ENCODE results near the gene NRDC.
"Not testable (repeated sequence)": the region's sequence is repeated elsewhere in the genome, so short reads cannot be mapped to it uniquely, and the experiment has no call there.

Gene NRDC

DNA sequence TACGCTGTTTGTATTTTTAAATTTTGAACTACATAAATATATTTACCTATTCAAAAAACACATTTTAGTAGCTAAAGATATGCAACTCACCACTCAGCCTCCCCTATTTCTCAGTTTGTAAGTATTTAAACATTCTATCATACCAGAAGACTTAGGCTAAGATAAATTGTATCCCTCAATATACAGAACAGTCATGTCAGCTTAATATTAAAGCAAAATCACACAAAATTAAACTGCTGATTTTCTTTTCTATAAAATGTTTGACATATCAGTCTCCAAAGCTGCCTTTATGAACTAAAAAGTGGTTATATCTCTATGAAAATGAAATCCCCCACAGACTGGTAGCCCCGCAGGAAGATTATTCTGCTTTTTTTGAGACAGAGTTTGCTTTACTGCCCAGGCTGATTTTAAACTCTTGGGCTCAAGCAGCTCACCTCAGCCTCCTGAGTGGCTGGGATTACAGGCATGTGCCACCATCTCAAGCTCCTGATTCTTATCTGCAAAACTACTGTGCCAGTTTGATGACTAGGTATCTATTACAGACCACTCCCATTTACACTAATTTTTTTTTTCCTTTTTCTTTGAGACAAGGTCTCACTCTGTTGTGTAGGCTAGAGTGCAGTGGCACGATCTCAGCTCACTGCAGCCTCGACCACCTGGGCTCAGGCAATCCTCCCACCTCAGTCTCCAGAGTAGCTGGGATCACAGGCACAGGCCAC is 37.6 kb downstream of the NRDC start:
- no peak for DNase-seq

DNA sequence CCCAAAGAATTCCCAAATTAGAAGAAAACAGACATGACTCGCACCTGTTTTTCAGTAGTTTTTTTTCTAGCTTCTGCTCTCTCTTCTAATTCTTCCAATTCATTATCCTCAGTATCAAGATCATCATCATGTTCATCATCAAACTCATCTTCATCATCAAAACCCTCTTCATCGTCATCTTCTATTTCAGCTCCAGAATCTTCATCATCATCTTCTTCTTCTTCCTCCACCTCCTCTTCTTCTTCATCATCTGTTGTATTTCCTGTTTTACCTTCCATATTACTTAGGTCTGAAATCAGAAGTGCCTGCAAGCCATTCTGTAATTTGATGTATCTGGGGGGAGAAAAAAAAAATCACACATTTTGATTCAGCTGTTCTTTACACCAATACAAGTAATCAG is 38.3 kb downstream of the NRDC start:
- DNase-seq: no peak

DNA sequence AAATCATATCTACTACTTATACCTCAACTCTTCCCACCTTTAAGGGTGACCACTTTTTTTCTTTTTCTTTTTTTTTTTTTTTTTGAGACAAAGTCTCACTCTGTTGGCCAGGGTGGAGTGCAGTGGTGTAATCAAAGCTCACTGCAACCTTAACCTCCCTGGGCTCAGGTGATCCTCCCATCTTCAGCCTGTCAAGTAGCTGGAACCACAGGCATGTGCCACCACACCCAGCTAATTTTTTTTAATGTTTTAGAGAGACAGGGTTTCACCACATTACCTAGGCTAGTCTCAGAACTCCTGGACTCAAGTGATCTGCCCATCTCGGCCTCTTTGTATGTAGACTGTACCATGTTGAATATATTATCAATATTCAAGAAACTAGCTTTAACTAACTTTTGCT is 39.4 kb downstream of the NRDC start:
- no peak for DNase-seq

DNA sequence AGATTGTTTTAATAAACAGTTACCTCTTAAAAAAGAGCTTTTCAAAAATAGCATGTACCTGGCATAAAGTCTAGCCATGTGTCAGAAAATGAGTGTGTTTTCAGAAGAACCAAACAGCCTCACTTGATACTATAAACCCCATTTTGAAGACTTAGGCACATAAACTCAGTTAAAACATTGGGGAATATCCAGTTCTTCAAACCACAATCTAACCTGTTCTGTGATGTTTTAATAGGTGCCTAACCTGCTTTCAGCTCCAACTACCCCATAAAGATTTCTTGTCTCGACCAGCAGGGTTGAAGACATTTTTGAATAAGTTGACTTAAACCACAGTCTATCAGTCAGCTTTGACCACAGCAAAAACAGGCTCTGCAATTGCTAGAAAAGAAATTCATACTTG is 41.3 kb downstream of the NRDC start:
- DNase-seq: no peak

DNA sequence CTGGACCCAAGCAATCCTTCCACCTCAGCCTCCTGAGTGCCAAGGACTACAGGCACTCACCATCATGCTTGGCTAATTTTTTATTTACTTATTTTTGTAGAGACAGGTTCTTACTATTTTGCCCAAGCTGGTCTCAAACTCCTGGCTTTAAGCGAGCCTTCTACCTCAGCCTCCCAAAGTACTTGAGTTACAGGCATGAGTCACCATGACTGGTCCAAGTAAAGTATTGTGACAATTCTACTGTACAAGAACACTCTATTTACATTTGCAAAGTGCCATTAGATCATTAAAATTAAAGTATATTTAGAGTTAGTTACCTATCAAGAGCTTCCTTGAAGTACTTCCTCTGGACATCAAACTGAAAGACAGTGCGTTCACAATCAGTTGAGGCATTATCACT is 44.8 kb downstream of the NRDC start:
- no peak for DNase-seq

DNA sequence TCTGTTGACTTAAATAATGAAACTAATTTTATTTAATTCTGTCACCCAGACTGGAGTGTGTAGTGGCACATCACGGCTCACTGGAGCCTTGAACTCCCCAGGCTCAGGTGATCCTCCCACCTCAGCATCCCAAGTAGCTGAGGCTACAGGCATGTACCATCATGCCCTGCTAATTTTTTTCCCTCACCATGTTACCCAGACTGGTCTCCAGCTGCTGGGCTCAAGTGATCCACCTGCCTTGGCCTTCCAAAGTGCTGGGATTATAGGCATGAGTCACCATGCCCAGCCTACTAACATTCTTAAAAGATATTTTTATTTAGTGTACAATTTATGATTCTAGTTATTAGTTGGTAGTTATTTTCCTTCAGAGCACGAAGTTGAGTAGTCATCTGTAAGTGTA is 49.5 kb downstream of the NRDC start:
- DNase-seq: no peak

DNA sequence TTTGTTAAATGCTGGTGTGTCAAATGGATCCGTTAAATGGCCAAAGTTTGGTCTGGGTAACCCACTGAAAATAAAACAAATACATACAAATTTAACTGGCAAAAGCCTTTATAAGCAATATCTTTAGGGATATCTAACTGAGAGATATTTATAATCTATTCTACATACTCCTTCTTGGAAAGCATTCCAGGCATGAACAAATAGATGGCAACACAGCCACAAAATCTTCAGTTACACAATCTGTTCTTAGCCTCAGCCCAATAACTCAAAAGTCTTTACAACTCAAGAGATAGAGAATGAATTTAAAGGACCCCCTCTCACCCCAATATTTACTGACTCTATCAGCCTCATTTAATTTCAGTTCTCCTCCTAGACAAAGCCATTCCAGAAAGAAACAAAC is 58.7 kb downstream of the NRDC start:
- DNase-seq: no peak

DNA sequence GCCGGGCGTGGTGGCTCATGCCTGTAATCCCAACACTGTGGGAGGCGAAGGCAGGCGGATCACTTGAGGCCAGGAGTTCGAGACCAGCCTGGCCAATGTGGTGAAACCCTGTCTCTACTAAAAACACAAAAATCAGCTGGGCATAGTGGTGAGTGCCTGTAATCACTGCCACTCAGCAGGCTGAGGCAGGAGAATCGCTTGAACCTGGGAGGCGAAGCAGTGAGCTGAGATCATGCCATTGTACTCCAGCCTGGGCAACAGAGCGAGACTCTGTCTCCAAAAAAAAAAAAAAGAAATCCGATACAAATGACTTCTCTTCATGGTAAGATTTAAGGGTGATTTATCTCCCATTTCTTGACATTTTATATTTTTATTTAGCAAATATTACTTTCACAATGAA is 59.5 kb downstream of the NRDC start:
- DNase-seq: not testable (repeated sequence)

DNA sequence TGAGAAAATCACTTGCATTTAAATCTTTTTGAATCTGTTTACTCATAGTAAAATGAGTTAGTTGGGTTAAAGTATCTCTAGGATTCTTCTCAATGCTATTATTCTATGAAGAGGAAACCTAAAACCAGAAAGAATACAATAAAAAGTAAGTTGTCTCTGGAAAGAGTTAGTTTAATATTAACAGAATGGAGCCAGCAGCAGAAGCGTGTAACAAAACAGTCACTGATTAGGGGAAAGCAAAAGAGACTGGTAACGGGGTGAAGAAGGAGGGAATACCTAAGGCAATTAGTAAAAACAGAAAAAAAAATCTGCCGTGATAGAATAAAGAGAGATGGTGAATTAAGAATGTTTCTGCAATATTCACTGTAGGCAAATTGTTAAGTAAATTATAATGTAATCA is 60.0 kb downstream of the NRDC start:
- DNase-seq: no peak

DNA sequence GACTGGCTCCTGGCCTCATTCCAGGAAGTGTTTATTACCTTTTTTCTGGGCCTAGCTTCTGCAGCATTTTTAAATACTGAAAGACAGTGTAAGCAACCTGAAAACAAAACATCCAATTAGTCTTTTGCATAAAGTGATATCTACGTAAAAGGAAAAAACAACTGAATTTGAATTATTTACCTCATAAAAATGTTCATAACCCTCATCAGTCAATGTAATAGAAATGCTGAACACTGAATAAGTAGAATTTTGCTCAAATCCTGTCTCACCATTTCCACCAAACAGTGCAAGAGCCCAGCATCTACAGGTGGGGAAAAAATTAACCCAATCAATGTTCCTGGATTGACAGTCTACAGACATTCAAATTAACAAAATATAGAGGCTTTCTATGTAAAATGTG is 64.0 kb downstream of the NRDC start:
- DNase-seq: no peak

DNA sequence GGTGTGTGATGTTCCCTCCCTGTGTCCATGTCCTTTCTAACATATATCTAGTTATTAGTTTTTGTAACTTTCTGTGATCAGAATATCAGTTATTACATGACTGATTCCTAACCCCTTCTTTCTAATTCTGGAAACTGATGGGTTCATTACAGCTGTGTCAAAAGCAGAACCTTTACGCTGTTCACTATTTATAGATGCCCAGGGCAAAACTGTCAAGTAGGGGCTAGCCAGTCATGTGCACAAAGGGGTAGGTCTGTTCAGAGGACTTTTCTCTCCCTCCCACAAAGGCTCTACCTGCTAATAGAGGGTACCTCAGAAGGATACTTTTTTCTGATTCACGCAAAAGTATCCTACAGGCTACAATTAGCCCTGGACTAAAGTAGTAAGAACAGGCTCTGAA is 79.2 kb downstream of the NRDC start:
- no peak for DNase-seq

DNA sequence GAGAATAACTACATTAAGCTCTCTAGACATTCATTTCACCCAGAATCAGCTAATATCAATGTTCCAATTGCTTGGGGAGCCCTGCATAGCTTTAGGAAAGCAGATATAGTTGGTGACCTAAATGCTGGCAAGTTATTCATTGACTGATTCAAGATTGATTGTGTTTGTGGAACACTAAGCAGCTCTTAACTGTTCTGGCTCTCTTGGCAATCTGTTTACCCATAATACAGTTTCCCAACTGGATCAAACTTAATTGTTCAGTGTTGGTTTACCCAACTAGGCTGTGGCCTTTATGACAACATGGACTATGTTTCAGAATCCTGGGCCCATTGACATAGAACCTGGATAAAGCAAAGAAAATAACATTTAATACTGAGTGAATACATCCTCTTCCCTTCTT is 83.7 kb downstream of the NRDC start:
- DNase-seq: no peak

DNA sequence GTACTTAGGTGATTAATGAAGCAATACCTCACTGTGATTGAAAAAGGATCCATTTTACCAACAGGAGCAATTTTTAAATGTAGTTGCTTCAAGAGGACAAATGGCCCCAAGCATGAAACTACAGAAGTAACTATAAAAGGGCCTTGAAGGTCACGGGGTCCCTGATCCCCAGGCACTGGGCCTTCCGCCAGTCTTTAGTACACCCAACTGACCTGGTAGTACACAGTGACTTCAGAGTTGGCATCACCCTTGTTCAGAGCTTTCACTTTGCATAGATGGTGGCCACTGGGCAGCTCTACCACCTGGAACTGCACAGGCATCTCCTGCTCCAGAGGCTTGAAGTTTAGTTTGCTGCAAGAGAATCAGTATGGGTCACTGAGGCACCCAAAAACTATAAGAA is 84.3 kb downstream of the NRDC start:
- DNase-seq: no peak

DNA sequence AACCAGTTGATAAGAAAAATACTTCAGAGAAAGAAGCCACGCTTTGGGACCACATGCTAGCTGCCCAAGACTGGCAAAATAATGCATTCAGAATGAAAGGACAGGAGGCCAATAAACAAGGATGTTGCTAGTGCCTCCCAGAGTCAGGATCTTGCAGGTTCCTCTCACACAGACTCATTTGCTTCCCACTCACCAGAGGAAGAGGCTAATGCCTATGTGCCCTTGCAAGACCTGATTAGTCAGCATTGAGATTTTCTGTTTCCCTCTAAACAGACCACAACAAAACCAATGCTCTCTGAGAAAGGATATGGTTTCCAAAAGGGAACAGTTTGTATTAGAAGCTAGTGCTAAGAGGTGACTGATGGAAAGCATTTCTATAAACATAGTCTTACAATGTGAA is 85.7 kb downstream of the NRDC start:
- no peak for DNase-seq

DNA sequence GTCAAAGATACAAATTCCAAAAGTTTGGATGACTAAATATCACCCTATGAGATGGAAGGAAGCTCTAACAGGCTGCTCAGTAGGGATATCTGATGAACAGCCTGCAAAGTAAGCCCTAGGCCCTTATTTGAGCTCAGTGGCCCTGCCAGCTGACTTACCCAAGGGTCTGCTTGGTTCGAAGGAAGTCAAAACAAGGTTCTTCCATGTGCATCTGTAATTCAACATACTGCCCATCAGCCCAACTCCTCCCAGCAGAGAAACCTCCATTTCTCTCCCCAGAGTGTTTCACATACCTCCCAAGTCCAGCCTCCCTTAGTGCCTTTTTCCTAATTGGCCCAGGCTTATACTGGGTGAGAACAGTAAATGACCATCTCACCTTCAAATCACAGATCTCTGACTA is 86.6 kb downstream of the NRDC start:
- no peak for DNase-seq

DNA sequence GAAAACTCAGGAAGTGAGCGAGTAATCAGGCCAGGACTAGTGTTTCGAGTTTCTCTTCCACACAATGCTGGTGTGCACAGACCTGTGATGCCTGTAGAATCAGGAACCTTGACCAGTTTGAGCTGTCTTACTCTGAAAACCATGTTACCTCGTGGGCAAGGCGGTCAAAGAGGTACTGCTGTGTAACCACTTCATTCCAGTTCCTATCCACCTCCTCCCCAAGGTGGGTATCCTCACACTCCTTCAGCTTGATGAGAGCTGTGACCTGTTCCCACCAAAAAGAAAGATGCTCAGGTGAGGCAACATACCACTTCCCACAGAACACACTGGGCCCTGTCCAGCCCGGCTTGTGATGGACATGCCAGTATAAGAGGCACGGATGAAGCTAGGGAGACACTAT is 88.1 kb downstream of the NRDC start:
- no peak for DNase-seq

DNA sequence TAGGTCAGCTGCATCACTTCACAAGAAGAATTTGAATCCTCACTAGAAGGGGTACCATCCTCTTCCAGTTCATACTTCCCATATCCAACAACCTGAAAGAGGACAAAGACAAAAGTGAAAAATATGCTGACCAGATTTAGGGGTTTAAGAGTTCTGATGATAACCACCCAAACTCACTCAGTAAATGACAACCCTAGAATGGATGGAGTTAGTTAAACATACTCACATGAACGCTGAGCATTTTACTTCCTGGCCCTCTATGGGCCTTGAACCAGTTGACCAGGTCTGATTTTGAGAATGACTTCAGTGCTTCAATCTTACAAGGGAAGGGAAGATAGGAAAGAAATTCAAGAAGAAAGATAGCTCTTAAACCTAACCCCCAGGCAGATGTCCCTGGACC is 89.2 kb downstream of the NRDC start:
- no peak for DNase-seq

DNA sequence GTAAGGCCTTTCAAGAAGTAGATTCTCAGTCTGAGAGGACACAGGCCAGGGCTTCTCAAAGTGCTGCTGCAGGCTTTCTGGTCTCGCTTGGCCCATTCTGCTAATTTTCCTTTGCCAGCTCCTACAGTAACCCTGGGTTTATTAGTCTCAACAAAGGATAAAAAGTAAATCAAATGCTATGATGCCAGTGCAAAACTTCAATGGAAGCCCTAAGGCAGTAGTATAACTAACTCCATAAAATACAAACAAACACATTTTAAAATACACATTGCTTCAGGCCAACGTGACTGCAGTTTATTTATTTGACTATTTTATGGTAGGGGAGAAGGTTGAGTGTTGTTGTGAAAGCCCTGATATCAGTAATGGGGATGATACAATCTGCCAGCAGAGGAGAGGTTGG is 89.6 kb downstream of the NRDC start:
- DNase-seq: no peak

DNA sequence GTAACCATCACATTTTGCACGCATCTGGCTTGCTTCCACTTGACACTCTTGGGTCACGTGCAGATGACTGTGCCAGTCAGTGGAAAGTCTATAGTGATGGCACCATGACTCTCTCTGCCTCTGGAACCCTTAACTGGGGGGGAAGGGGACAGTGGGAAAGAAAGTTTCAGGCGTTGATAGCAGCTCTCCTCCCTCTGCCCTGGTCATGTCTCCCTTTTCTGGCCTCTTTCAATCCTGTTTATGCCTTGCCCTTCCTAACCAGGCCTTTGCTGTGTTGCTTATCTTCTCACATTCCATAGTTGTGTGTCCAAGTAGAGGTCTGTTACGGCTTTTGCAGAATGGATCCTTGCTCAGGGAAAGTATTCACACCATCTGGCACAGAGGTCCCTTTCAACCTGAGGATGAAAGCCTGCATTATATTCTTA is 93.5 kb downstream of the NRDC start:
- no peak for DNase-seq

DNA sequence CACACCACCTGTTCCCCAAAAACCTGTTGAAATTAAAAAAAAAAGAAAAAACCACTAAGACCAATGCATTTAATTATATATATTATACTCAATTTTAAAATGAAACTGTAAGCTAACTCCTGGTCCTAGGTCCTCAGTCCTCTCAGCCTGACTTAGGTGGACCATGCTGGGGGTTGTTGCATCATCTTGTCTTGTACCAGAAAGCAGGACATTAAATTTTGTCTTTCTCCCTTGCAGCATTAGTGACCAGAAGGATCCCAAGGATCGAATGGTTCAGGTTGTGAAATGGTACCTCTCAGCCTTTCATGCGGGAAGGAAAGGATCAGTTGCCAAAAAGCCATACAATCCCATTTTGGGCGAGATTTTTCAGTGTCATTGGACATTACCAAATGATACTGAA is 97.6 kb downstream of the NRDC start:
- no peak for DNase-seq

DNA sequence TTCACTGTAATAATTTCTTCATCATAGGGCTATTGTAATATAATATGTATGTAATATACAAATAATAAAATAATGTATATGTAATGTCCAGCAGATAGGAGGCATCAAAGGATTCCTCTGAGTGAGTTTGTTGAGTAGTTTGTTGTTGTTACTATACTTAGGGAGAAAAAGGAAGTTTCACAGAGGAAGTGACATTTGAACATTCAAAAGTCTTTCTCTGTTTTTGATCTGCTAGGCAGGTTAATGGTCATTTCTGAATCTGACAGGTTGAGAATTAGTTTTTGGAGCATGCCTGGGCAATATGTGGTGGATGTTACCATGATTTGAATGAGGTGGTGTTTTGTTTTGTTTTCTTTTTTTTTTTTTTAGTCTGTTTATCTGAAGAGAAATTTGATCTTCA is 102.1 kb downstream of the NRDC start:
- DNase-seq: no peak

DNA sequence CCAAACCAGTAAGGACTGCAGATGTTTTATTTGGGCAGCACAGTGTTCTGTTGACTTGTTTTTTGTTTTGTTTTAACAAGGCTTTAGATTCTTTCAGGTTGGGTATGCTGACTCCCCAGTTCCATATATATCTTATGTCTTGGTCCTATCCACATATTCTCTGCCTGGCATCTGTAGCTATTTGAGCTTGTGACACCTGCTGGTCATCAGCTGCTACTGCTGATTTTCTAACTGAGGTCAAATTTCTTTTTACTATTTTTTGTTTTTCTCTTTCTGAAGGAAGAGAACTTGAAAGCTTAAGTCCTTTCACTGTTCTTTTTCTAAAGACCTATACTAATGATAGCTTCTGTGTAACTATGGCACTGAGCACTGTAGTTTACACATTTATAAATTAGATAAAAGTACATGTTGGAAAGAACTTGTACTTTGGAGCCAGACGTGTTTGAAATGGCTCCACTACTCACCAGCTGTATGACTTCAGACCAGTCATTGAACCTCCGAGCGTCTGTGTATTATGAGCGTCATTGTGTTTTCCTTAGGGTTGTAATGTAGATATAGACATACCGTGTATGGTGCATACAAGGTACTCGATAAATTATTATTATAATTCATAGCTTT is 109.4 kb downstream of the NRDC start:
- DNase-seq: no peak

DNA sequence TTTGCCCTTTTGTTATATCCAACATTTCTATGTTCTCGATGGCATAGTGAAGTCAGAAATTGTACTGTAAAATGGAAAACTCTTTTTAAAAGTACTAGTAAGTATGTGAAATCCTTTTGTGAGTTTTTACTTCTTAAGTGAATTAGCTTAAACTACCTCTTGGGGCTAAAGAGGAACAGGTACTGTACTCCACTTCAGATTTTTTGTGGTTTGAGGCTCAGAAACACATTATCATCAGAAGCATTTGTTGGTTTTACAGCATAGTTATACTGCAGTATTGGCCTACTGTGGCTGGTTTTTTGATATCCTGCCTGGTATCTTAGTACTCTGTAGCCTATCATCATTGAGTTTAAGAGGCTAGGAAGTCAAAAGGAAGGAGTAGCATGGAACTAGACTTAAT is 117.2 kb downstream of the NRDC start:
- DNase-seq: no peak

DNA sequence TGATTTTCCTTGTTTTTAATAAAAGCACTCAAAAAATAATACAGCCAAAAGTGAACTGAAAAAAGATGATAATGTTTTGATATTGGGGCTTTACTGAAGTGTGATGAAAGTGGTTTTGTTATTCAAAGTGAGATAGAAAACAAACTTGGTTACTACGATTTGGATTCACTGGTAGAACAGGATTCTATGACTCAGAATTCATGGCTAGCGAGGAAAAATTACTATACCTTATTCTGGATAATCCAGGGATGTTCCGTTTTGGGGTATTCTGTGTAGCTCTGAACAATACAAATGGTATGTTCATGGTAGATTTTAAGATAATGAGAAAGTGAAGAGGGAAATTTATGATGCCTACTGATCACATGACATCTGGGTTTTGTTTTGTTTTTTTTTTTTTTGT is 117.7 kb downstream of the NRDC start:
- no peak for DNase-seq

DNA sequence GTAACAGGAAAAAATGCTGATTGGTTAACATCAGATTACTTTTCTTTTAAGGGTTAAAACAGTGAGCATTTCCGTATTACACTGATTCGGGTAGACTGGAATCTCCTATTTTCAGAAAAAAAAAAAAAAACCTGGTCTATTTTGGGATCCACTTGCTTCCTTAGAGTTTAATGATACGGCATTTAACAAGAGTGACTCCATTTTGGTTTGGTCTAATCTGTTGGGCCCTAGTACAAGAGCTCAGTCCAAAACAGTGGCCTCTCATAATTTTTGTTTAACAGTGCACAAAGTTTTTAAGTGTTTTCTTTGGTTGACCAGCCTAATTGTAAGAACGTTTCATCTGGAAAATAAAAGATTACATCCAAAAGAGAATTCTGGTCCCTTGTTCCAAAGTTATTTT is 120.2 kb downstream of the NRDC start:
- DNase-seq: no peak

All from stimulated activated CD4-positive, alpha-beta T cell treated with anti-CD3 and anti-CD28 coated beads, Interleukin-12 subunit alpha, Interleukin-12 subunit beta, amount 100 ng/mL, for 4 hours (primary cell).